Diencephalon (tissue), 1 donor: ENCODE data around the gene GALNS. TPM values are rescaled to one million over a fixed set of nuclear protein-coding genes. Genes with fewer than 3 reads are reported as not detected.

Experiments
- total RNA-seq: library from RNA; depleted of rRNA; stranded (reverse); fragments of >200 nt; gene quantifications from one replicate; pipeline ENCODE4 v1.2.3, GENCODE V29; 2014

Gene GALNS
- total RNA-seq = 17.5 TPM

GRCh38 chr16:88856828-88857727, at the start of gene GALNS, which contains the start of gene TRAPPC2L:
TSS of gene GALNS (minus strand) at chr16:88856947. CDS start at chr16:88856877, 70 bp downstream.
TSS of gene TRAPPC2L (plus strand) at chr16:88857127. CDS start at chr16:88857151, 24 bp downstream.

GRCh38 chr16:88866151-88866920, 9.6 kb upstream of the GALNS start, which contains the start of gene PABPN1L:
TSS of gene PABPN1L (minus strand) at chr16:88866660. CDS start at chr16:88866606, 54 bp downstream.

GRCh38 chr16:88811769-88812512, 44.8 kb downstream of the GALNS start, which contains the start of gene APRT:
TSS of gene APRT (minus strand) at chr16:88811928. CDS start at chr16:88811899, 29 bp downstream.

GRCh38 chr16:88803264-88803987, 53.3 kb downstream of the GALNS start, which contains the start of gene CDT1:
TSS of gene CDT1 (plus strand) at chr16:88803789. CDS start at chr16:88803832, 43 bp downstream.

GRCh38 chr16:88785106-88785924, 71.4 kb downstream of the GALNS start, which contains the start of gene PIEZO1:
TSS of gene PIEZO1 (minus strand) at chr16:88785220. CDS start at chr16:88784964, 256 bp downstream.

Other genes with a start within 250 kb of the GALNS start
- not detected for gene IL17C, start 218.4 kb downstream of the GALNS start, total RNA-seq
- 28.8 TPM for gene CYBA, start 205.9 kb downstream of the GALNS start, total RNA-seq
- 45.7 TPM for gene MVD, start 193.9 kb downstream of the GALNS start, total RNA-seq
- not detected for gene SNAI3, start 170.4 kb downstream of the GALNS start, total RNA-seq
- 10.8 TPM for gene RNF166, start 150.5 kb downstream of the GALNS start, total RNA-seq
- gene CTU2, start 150.4 kb downstream of the GALNS start, total RNA-seq = 14.3 TPM
- gene PIEZO1, start 71.7 kb downstream of the GALNS start, total RNA-seq = 7.8 TPM
- 7.8 TPM for gene CDT1, start 53.2 kb downstream of the GALNS start, total RNA-seq
- 15.0 TPM for gene APRT, start 45.0 kb downstream of the GALNS start, total RNA-seq
- 35.8 TPM for gene TRAPPC2L, start 180 bp upstream of the GALNS start, total RNA-seq
- gene PABPN1L, start 9.7 kb upstream of the GALNS start, total RNA-seq = not detected
- gene CBFA2T3, start 120.3 kb upstream of the GALNS start, total RNA-seq = 2.3 TPM
- gene ACSF3, start 236.9 kb upstream of the GALNS start, total RNA-seq = 12.2 TPM